Thyroid gland (tissue), 4 donors: ENCODE results near the gene PNO1. TPM values are rescaled to one million over a fixed set of nuclear protein-coding genes. Genes with fewer than 3 reads are reported as not detected.

Source experiments
- DNase-seq, 2 donors: peaks; one replicate each; pipeline ENCODE4 v3.0.0-alpha.2; 2019
- H3K27ac ChIP-seq, 3 donors: fragments of 200-600 bp; sonication (generic); 1 replicate in 2 of 3; 2 replicates in 1 of 3; pipeline ENCODE4 v1.5.1; 2016 to 2019; ENCODE audit warnings: mild to moderate bottlenecking in 1 of 3, moderate library complexity in 1 of 3
- H3K27me3 ChIP-seq: fragments of 200-600 bp; sonication (generic); one replicate; pipeline ENCODE4 v1.5.1; 2019
- H3K36me3 ChIP-seq, 2 donors: fragments of 200-600 bp; sonication (generic); one replicate each; pipeline ENCODE4 v1.5.1; 2016 to 2019
- H3K4me1 ChIP-seq, 2 donors: fragments of 200-600 bp; sonication (generic); one replicate each; pipeline ENCODE4 v1.5.1; 2017 to 2019
- H3K4me3 ChIP-seq, 3 donors: fragments of 200-600 bp; sonication (generic); replicated peaks in 1 of 3; 1 replicate in 2 of 3; 2 replicates in 1 of 3; pipeline ENCODE4 v1.5.1; 2016; ENCODE audit warnings: mild to moderate bottlenecking in 1 of 3
- H3K9me3 ChIP-seq: fragments of 200-600 bp; sonication (generic); one replicate; pipeline ENCODE4 v1.5.1; 2017
- POLR2A ChIP-seq, 2 donors: fragments of 450-650 bp; IDR thresholded peaks; one replicate each; pipeline ENCODE4 v1.6.1; 2017; ENCODE audit warnings: antibody characterized with exemption in 2 of 2, mild to moderate bottlenecking in 2 of 2, moderate library complexity in 1 of 2
- WGBS, 2 donors: methylation state at CpG; one replicate each; pipeline ENCODE4 v1.1.5; 2017; 5-methylcytosine and 5-hydroxymethylcytosine counted together
- intact Hi-C: fragments of 100-400 bp; cut with DNase I; formaldehyde crosslinking; loops from one replicate; pipeline ENCODE4 v1.15.1; 2023
- total RNA-seq, 4 donors: library from RNA; depleted of rRNA; stranded (reverse); fragments of >200 nt; gene quantifications; one replicate each; pipeline ENCODE4 v1.2.3, GENCODE V29; 2016
- TF ChIP-seq, protein P1 (sequence below), 6 experiments: fragments of 200-600 bp in 3 of 6; fragments of 450-650 bp in 3 of 6; sonication (generic) in 3 of 6; IDR thresholded peaks; one replicate each; pipeline ENCODE4 v1.5.1; 2016 to 2019; ENCODE audit warnings: antibody characterized with exemption in 6 of 6, mild to moderate bottlenecking in 2 of 6, inconsistent platforms in 1 of 6, moderate library complexity in 1 of 6

The PNO1 gene
- total RNA-seq, 4 donors from 2014 or later: 13.2 to 23.2 (median 18.5) TPM

DNA sequence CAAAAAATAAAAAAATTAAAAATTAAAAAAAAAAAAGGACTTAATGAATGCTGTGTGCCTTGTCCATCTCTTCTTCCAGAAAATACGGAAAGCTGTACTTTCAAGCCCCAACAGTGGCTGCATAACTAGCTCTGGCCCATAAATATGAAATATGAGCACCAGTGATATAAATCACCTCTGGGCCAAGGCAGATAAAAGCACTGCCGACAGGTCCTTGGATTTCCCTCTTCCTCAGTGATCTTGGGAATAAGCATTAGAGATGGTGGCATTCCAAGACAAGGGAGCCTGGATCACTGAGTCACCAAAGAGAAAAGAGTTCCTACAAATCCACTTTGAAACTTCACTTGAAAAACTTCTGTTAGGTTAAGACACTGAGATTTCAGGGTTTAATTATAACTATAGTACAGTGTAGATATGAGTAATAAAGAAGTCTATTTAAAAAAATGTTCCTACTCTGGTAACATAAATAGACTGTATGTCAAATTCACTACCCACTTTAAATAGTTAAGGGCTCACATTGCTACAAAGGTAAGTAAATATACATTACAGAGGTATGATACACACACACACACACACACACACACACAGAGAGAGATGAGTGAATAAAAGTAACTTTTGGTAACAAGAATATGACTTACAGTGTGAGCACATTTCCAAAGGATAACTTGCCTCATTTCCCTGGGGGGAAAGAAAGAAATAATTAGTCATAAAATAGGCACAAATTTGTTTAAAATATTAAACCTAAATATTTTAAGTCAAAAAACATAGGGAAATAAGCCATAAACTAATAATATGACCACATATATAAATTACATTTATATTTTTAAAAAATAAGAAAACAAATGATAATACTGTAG is 59.0 kb downstream of the PNO1 start:
- H3K4me3 ChIP-seq: no peak overlapping the region
- no peak overlapping the region for H3K27ac ChIP-seq
- no peaks in the 10 kb centered on the region for H3K27me3 ChIP-seq
- H3K9me3 ChIP-seq: no peaks in the 10 kb centered on the region
- peaks cover 19% of the 10 kb centered on the region in 2 donors for H3K4me1 ChIP-seq
- intact Hi-C loops: no loop called here
- TF ChIP-seq, protein P1, sequence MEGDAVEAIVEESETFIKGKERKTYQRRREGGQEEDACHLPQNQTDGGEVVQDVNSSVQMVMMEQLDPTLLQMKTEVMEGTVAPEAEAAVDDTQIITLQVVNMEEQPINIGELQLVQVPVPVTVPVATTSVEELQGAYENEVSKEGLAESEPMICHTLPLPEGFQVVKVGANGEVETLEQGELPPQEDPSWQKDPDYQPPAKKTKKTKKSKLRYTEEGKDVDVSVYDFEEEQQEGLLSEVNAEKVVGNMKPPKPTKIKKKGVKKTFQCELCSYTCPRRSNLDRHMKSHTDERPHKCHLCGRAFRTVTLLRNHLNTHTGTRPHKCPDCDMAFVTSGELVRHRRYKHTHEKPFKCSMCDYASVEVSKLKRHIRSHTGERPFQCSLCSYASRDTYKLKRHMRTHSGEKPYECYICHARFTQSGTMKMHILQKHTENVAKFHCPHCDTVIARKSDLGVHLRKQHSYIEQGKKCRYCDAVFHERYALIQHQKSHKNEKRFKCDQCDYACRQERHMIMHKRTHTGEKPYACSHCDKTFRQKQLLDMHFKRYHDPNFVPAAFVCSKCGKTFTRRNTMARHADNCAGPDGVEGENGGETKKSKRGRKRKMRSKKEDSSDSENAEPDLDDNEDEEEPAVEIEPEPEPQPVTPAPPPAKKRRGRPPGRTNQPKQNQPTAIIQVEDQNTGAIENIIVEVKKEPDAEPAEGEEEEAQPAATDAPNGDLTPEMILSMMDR (IDR thresholded peaks at IDR 0.05): no peak
- TF ChIP-seq POLR2A (IDR thresholded peaks at IDR 0.05): no peak
- 67 to 83% methylated on average over 2 of the region's 2 CpGs for WGBS, 2 donors
- no peak for DNase-seq
- no peaks in the 10 kb centered on the region for H3K36me3 ChIP-seq

DNA sequence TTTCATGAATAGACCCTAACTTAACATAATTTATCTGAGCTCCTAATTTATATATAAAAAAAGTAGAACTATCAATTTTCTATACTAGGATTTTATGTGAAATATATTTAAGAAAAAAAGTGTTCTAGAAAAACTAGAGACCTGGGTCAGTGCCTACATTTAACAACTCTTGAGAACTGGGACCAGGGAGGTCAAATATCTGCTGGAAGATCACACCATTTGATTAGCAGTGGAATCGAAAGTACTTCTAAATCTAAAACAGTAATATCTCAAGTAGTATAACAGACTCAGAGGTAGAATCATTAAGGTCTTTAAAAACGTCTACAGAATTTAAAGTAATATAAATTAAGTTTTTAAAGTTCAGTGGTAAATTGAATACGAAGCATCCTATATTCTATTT is 60.0 kb downstream of the PNO1 start:
- intact Hi-C loops: no loop called here
- H3K4me1 ChIP-seq: peaks cover 19 to 23% of the 10 kb centered on the region in 2 donors
- WGBS, 2 donors: 64 to 66% methylated on average over 3 of the region's 3 CpGs

DNA sequence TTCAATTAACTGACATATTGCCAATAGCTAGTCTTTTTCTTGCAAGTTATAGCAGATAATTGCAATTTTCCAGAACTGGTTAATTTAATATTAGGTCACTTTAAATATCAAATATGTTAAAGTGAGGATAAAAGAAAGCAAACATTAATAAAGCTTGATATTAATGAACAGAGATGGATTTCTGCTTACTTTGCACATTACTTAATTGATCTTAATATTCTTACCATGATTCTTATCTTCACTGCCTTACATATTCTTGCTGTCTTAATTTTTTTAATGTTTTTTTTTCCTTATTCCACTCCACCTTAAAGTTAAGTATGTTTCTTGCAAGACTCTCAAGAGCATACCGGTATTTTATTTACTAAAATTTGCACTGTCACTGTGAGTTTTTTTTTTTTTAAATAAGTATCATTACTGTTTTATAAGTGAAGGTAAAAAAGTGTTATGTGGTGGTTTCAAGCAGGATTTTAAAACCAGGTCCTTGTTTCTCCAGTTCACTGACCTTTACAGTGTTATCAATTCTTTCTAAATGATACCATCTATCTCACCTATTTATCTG is 60.7 kb downstream of the PNO1 start:
- H3K27ac ChIP-seq: peak overlapping the region in 1 of 3 donors; percentile 13
- no peak for TF ChIP-seq POLR2A (IDR thresholded peaks at IDR 0.05)
- TF ChIP-seq, protein P1 (IDR thresholded peaks at IDR 0.05): no peak
- H3K27me3 ChIP-seq: no peaks in the 10 kb centered on the region
- no peaks in the 10 kb centered on the region for H3K36me3 ChIP-seq
- no peak for DNase-seq
- H3K4me1 ChIP-seq: peaks cover 19 to 24% of the 10 kb centered on the region in 2 donors
- H3K9me3 ChIP-seq: no peaks in the 10 kb centered on the region
- no peak overlapping the region for H3K4me3 ChIP-seq
- intact Hi-C loops: no loop called here
- WGBS, 2 donors: 16 to 17% methylated on average over 1 of the region's 1 CpG

More for the DNA sequence above, 60.0 kb downstream of the PNO1 start:
- no peaks in the 10 kb centered on the region for H3K9me3 ChIP-seq
- H3K27me3 ChIP-seq: no peaks in the 10 kb centered on the region
- DNase-seq: no peak
- H3K27ac ChIP-seq: no peak overlapping the region
- no peaks in the 10 kb centered on the region for H3K36me3 ChIP-seq
- H3K4me3 ChIP-seq: no peak overlapping the region
- TF ChIP-seq, protein P1 (IDR thresholded peaks at IDR 0.05): no peak
- no peak for TF ChIP-seq POLR2A (IDR thresholded peaks at IDR 0.05)

DNA sequence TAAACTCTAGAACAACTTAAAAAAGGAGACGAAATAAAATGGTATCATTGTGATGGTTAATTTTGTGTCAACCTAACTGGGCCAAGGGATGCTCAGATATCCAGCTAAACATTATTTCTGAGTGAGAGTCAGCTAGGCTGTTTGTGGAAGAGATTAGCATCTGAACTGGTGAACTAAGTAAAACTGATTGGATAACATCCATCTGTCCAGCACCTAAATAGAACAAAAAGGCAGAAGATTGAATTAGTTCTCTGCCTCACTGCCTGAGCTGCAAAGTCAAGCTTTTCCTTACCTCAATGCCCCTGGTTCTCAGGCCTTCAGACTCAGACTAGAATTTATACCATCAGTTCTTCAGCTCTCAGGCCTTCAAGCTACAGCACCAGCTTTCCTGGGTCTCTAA is 64.6 kb downstream of the PNO1 start:
- intact Hi-C loops: no loop called here
- no peaks in the 10 kb centered on the region for H3K9me3 ChIP-seq
- no peaks in the 10 kb centered on the region for H3K36me3 ChIP-seq
- DNase-seq: no peak
- H3K27me3 ChIP-seq: no peaks in the 10 kb centered on the region
- H3K27ac ChIP-seq: no peak overlapping the region
- H3K4me3 ChIP-seq: no peak overlapping the region
- TF ChIP-seq, protein P1 (IDR thresholded peaks at IDR 0.05): no peak
- no peak for TF ChIP-seq POLR2A (IDR thresholded peaks at IDR 0.05)
- H3K4me1 ChIP-seq: peaks cover 19 to 27% of the 10 kb centered on the region in 2 donors
- WGBS, 2 donors: 97 to 98% methylated on average over 1 of the region's 1 CpG

DNA sequence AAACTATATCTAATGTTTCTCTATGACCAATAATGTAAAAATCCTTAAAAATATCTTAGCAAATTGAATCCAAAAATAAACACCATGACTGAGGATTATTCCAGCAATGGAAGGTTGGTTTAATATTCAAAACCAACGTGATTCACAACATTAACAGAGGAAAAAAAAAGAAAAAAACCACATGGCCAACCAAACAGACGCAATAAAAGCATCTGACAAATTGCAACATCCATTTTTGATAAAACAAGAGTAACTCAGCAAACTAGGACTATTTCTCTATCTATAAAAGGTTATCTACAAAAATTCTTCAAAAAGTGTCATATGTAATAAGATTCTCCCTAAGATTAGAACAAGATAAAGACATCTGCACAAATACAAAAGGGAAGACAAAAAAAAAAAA is 65.7 kb downstream of the PNO1 start:
- no peak for TF ChIP-seq POLR2A (IDR thresholded peaks at IDR 0.05)
- TF ChIP-seq, protein P1 (IDR thresholded peaks at IDR 0.05): no peak
- WGBS, 2 donors: 72 to 75% methylated on average over 2 of the region's 2 CpGs
- intact Hi-C loops: no loop called here
- Histone ChIP-seq H3K4me3 (no peak overlapping the region), H3K27me3 (no peaks in the 10 kb centered on the region), H3K4me1 (peaks cover 15 to 18% of the 10 kb centered on the region in 2 donors), H3K27ac (no peak overlapping the region), H3K9me3 (no peaks in the 10 kb centered on the region), H3K36me3 (no peaks in the 10 kb centered on the region)
- DNase-seq: no peak
